AG04450 (cell line): ENCODE results near the gene ARHGAP26. TPM values are rescaled to one million over a fixed set of nuclear protein-coding genes. Genes with fewer than 3 reads are reported as not detected.

Source experiments
- CTCF ChIA-PET: fragments of 300-600, 350-600 bp; formaldehyde crosslinking; extraction: SDS; loops from one replicate; lab custom pipeline; 2022; ENCODE audit warnings: antibody characterized with exemption, inconsistent platforms; lab: Charles Lee
- POLR2A ChIA-PET: fragments of 350-600 bp; formaldehyde crosslinking; extraction: SDS; loops from one replicate; lab custom pipeline; 2021; ENCODE audit warnings: antibody characterized with exemption, inconsistent platforms; lab: Yijun Ruan, JAX
- DNase-seq: peaks from one replicate; pipeline ENCODE4 v3.0.0-alpha.2; 2011; ENCODE audit warnings: low read depth, low spot score
- H3K27ac ChIP-seq: one replicate; pipeline ENCODE4 v1.5.1; 2012; ENCODE audit warnings: low read depth, low read length, control low read depth
- H3K27me3 ChIP-seq: one replicate; pipeline ENCODE4 v1.6.0; 2012; ENCODE audit warnings: low read length; ENCODE audit not compliant: control insufficient read depth, insufficient read depth
- H3K4me3 ChIP-seq: 2 replicates; pipeline ENCODE4 v1.5.1; 2011; ENCODE audit warnings: mild to moderate bottlenecking, low read depth, low read length, control low read depth
- H3K9me3 ChIP-seq: 2 replicates; pipeline ENCODE4 v1.5.1; 2012; ENCODE audit warnings: low read length; ENCODE audit not compliant: control insufficient read depth, insufficient read depth
- CTCF ChIP-seq: IDR thresholded peaks from 2 replicates; pipeline ENCODE4 v1.5.1; 2011; ENCODE audit warnings: low read depth, low read length, control low read depth, inconsistent platforms
- polyA plus RNA-seq: library from polyadenylated mRNA; depleted of rRNA; stranded (reverse); fragments of >200 nt; gene quantifications from 2 replicates; pipeline ENCODE4 v1.2.3, GENCODE V29; 2011

The ARHGAP26 gene
- polyA plus RNA-seq, 1 experiment: 0.56 TPM

DNA sequence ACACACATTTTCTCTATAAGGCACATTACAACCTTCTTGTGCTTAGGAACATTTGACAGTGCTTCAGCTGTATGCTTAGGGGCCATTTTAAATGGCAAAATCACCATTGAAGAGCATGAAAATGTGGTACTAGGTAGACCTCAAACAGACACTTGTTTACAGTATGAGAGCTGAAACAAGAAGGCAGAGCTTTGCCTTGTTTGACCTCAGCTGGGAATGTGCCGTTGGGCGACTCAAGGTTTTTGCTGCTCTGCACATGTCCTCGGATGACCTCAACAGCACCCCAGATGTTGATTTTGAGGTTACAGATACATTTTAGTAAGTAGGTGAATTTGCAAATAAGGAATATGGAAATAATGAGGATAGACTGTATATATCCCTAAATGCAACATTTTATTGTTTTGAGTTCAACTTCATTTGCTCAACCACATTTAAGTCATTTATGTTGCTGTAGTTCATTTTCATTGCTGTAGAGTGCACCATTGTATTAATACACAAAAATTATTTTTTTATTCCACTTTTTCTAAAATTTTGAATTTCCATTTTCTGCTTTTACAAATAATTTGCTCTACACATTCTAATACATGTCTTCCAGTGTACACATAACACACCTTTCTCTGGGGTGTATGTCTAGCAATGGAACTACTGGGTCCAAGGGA is 426.6 kb downstream of the ARHGAP26 start:
- no peak for TF ChIP-seq CTCF
- no peaks in the 10 kb centered on the region for H3K9me3 ChIP-seq
- no peaks in the 10 kb centered on the region for H3K27me3 ChIP-seq
- no peak overlapping the region for H3K4me3 ChIP-seq
- H3K27ac ChIP-seq: no peak overlapping the region
- ChIA-PET CTCF (no interaction called here), POLR2A (no interaction called here)
- DNase-seq: no peak

GRCh38 chr5:143197260-143197656 is 427.1 kb downstream of the ARHGAP26 start:
- ChIA-PET POLR2A (no interaction called here), CTCF (no interaction called here)
- Histone ChIP-seq H3K9me3 (no peaks in the 10 kb centered on the region), H3K27ac (no peak overlapping the region), H3K27me3 (no peaks in the 10 kb centered on the region), H3K4me3 (no peak overlapping the region)
- DNase-seq: no peak
- no peak for TF ChIP-seq CTCF

DNA sequence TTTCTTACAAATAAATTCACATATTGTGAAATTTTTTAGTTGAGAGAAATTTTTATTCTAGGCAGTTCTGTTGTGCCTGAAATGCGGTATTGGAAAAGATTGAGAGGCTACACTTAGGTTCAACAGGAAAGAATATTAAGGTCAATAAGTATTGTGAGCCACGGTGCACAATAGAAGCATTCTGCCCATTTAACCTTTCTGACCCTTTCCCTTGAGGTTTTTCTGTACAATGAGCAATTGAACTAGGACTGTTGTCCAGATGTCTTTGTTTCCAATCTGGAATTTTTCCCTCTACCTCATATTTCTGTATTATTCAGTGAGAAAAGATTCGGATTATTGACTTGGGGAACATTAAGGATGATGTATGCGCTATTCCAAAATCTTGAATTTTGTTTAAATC is 428.2 kb downstream of the ARHGAP26 start:
- DNase-seq: no peak
- H3K4me3 ChIP-seq: no peak overlapping the region
- POLR2A ChIA-PET: no interaction called here
- H3K27ac ChIP-seq: no peak overlapping the region
- TF ChIP-seq CTCF: no peak
- CTCF ChIA-PET: no interaction called here
- no peaks in the 10 kb centered on the region for H3K27me3 ChIP-seq
- no peaks in the 10 kb centered on the region for H3K9me3 ChIP-seq

DNA sequence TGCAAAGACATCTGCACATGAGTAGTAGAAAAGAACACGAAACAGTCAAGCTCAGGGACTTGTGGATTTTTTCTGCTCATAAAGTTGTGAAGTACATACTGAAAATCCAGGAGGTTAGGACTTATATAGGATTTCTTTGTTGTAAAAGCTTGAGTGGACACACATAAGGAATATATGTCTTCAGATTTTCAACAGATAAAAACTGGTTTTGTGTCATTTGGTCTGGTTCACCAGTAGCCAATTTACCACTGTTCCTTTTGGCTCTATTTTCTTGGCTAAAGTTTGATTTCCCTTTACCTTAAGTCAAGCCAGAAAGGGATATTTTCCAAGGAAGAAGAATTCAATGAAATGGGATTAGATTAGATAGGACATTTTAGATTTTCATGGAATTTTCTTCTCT is 429.0 kb downstream of the ARHGAP26 start:
- Histone ChIP-seq H3K27me3 (no peaks in the 10 kb centered on the region), H3K27ac (no peak overlapping the region), H3K4me3 (no peak overlapping the region), H3K9me3 (no peaks in the 10 kb centered on the region)
- ChIA-PET POLR2A (no interaction called here), CTCF (no interaction called here)
- TF ChIP-seq CTCF: no peak
- DNase-seq: no peak

- Histone ChIP-seq H3K9me3 (no peaks in the 10 kb centered on the region), H3K27ac (no peak overlapping the region), H3K27me3 (no peaks in the 10 kb centered on the region), H3K4me3 (no peak overlapping the region)
- DNase-seq: no peak
- no peak for TF ChIP-seq CTCF
- ChIA-PET POLR2A (no interaction called here), CTCF (no interaction called here)
These were observed 429.7 kb downstream of the ARHGAP26 start for GRCh38 chr5:143199843-143200242.
